NCI-H2196 (cell line): Measurements from ENCODE around the gene PLGRKT.
"Not testable (repeated sequence)": the region's sequence is repeated elsewhere in the genome, so short reads cannot be mapped to it uniquely, and the experiment has no call there.

ENCODE experiments used
- DNase-seq: peaks from one replicate; lab custom pipeline; 2025; ENCODE audit not compliant: unreplicated experiment; lab: John Stamatoyannopoulos, UW

PLGRKT gene

DNA sequence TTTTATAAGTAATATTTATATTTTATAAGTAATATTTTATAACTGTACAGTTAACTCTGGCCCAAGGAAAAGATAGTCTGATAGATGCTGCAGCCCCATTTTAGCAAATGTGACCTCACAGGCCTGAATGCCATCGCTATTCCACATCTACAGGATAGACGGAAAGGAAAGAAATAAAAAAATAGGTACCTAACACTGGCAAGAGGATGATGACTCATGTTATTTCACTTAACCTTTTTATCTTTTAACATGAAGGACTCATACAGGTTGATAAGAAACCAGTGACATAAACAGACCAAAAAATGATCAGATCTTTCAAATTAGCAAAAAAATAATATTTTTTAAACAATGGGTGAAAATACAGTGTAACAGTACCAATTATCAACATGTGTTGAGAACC, 15.3 kb upstream of the PLGRKT start:
- DNase-seq, result no peak

- no peak for DNase-seq
These were observed 14.5 kb upstream of the PLGRKT start for GRCh38 chr9:5452286-5452609.

GRCh38 chr9:5450359-5451091, 12.8 kb upstream of the PLGRKT start, which contains the start of gene CD274:
Gene CD274, plus strand, starts transcription at chr9:5450542. Its CDS starts 5,572 bp downstream, at chr9:5456114.
- DNase-seq, result peak; percentile 99

DNA sequence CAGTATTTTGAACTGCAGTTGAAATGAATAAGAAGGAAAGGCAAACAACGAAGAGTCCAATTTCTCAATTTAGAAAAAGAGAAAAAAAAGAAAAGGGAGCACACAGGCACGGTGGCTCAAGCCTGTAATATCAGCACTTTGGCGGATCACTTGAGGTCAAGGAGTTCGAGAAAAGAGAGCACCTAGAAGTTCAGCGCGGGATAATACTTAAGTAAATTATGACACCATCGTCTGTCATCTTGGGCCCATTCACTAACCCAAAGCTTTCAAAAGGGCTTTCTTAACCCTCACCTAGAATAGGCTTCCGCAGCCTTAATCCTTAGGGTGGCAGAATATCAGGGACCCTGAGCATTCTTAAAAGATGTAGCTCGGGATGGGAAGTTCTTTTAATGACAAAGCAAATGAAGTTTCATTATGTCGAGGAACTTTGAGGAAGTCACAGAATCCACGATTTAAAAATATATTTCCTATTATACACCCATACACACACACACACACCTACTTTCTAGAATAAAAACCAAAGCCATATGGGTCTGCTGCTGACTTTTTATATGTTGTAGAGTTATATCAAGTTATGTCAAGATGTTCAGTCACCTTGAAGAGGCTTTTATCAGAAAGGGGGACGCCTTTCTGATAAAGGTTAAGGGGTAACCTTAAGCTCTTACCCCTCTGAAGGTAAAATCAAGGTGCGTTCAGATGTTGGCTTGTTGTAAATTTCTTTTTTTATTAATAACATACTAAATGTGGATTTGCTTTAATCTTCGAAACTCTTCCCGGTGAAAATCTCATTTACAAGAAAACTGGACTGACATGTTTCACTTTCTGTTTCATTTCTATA, 12.0 kb upstream of the PLGRKT start:
- no peak for DNase-seq

DNA sequence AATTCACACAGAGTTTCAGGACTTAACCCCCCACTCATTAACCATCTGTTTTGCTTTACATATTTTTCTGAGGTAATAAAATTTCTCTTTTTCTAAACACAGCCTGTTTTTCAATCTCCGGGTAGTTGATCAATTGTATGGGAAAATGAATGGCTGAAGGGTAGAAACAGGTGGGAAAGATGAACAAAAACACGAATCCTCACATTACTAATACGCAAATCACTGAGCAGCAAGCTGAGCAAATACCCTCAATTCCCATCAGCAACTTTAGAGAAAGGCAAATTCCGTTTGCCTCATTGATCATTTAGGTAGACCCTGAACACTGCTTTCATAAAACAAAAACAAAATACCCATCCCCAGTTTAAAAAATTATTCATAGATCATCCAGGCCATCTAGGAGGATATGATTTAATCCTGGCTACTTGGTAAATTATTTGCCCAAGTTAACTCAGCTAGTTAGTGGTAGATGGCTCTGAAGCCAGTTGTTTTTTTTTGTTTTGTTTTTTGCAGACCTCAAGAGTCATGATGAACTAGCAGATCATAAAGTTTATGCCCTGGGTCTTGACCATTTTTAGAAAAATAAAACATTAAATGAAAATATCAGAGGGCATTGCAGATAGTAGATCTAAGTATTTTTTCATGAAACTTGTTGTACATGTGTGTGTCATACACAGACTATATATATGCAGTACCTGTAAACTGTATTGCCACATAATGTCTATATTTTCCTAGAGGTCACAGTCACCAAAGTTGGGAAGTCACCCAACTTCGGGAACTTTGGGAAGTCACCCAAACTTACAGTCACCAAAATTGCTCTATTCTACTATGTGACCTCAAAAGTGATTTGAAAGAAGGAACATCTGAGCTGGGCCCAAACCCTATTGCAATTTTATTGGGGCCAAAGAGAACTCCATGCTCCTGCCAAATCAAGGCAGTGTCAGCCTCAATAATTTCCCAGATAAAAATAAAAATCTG, 11.0 kb upstream of the PLGRKT start:
- no peak for DNase-seq

DNA sequence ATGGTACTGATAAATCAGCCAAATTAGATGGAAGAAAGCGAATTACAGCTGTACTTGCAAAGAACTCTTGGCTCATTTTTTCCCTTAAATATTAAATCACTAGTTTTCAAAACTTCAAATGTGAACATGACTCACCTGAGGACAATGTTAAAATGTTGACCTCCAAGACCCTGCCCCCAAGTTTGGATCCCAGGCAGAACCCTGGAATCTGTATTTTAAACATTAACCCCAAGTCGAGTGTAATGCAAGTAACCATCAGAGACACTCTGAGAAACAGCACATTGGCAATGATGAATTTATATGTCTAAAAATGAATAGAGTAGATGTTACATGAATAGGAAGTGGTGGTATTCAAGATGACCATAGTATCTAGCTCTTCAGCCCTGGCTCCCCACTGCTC, 10.3 kb upstream of the PLGRKT start:
- no peak for DNase-seq

- no peak for DNase-seq
These were observed 9.6 kb upstream of the PLGRKT start for GRCh38 chr9:5447337-5447736.

- no peak for DNase-seq
These were observed 8.9 kb upstream of the PLGRKT start for GRCh38 chr9:5446451-5447236.

DNA sequence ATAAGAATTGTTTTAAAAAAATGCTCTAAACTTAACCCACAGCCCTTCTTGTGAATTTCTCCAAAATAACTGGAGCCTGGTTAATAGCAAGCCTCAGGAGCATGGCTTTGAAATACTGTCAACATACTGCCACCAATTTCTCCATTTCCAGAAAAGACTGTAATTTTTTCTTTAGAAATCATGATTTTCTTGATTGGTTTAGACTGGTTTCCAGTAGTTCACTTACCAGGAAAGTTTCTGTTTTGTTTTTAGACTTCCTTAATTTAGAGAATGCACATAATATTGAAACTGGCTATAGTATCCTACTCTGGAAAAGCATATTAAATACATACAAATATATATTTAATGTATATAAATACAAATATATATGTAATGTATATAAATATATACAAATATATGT, 8.2 kb upstream of the PLGRKT start:
- DNase-seq, result no peak

- DNase-seq, result not testable (repeated sequence)
These were observed 7.4 kb upstream of the PLGRKT start for GRCh38 chr9:5445096-5445495.

DNA sequence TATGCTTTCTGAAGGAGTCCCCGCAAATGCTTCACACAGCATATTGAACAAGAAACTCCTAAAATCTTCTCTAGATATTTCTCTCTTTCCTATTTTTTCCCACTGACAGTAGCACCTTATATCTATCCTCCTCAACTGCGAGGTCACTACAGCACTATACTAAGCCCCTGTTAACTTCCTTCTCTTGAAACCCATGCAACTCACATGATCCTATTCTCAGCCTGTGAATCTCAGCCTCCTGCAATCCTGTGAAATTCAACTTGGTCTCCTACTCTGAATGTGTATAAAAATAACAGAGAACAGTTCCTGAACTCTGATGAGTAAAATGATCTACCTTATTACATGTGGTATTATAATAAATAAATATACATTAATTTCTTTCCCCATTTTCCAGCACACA, 6.1 kb upstream of the PLGRKT start:
- no peak for DNase-seq

GRCh38 chr9:5442400-5443011, 4.8 kb upstream of the PLGRKT start:
- peak; percentile 89 for DNase-seq

DNA sequence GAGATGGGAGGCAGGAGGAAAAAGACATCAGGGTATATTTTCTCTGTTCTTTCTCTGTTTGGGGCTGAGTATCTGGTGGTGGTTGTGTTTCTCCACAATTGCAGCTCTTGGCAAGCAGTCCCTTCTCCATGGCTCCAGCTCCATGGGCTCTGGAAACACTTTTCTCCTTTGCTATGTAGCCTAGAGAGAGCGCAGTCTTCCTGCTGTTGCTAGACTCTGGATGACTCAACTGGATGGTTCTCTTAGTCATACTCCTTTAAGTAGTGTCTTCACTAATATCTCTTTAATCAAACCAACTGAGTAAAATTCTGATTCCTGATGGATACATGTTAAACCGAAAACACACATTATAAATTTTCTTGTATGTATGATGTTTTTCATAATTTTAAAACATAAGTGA, 3.3 kb upstream of the PLGRKT start:
- no peak for DNase-seq

GRCh38 chr9:5440426-5440825, 2.7 kb upstream of the PLGRKT start:
- DNase-seq, result no peak

- no peak for DNase-seq
These were observed 807 bp upstream of the PLGRKT start for GRCh38 chr9:5438301-5439162.

GRCh38 chr9:5436441-5436840, 1.3 kb downstream of the PLGRKT start:
- DNase-seq, result no peak

GRCh38 chr9:5435912-5436311, 1.8 kb downstream of the PLGRKT start:
- DNase-seq, result peak; percentile 79

DNA sequence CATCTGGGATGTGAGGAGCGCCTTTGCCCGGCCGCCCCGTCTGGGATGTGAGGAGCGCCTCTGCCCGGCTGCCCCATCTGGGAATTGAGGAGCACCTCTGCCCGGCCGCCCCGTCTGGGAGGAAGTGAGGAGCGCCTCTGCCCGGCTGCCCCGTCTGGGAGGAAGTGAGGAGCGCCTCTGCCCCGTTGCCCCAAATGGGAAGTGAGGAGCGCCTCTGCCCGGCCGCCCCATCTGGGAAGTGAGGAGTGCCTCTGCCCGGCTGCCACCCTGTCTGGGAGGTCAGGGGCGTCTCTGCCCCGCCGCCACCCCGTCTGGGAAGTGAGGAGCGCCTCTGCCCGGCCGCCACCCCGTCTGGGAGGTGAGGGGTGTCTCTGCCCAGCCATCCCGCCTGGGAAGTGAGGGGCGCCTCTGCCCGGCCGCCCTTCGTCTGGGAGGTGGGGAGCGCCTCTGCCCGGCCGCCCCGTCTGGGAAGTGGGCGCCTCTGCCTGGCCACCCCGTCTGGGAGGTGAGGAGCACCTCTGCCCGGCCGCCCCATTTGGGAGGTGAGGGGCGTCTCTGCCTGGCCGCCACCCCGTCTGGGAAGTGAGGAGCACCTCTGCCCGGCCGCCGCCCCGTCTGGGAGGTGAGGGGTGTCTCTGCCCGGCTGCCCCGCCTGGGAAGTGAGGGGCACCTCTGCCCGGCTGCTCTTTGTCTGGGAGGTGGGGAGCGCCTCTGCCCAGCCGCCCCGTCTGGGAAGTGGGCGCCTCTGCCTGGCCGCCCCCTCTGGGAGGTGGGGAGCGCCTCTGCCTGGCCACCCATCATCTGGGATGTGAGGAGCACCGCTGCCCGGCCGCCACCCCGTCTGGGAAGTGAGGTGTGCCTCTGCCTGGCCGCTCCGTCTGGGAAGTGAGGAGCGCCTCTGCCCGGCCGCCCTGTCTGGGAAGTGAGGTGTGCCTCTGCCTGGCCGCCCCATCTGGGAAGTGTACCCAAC, 3.6 kb downstream of the PLGRKT start:
- not testable (repeated sequence) for DNase-seq
